Hypothalamus (tissue), 51 donors: ENCODE measurements around the gene USP24.

ENCODE experiments used
- DNase-seq, 51 donors: peaks; one replicate each; lab custom pipeline; 2025; lab: John Stamatoyannopoulos, UW

USP24 gene

GRCh38 chr1:55073187-55073916 lies 141.8 kb downstream of the USP24 start:
- no peak for DNase-seq

DNA sequence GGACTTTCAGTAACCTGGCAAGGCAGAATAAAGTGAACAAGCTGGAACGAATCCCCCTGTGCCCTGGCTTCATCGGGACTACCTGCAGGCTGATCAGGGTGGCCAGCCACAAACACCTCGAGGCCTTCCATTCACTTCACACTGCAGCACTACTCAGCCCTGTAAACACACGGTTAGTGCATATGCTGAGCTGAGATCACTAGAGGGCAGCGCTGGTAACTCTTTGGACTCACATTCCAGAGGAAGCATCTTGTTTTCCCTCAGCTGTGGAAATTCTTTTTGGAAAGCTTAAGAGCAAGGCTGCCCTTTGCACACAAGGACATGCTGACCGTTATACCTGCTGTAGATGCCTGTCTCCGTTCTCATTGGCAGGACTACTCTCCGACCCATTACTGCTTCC lies 143.7 kb downstream of the USP24 start:
- DNase-seq = peak in 5 of 51 donors; percentile 5 to 15 (median 11)

GRCh38 chr1:55070293-55071164 lies 144.6 kb downstream of the USP24 start:
- peak in 1 of 51 donors; percentile 15 for DNase-seq

DNA sequence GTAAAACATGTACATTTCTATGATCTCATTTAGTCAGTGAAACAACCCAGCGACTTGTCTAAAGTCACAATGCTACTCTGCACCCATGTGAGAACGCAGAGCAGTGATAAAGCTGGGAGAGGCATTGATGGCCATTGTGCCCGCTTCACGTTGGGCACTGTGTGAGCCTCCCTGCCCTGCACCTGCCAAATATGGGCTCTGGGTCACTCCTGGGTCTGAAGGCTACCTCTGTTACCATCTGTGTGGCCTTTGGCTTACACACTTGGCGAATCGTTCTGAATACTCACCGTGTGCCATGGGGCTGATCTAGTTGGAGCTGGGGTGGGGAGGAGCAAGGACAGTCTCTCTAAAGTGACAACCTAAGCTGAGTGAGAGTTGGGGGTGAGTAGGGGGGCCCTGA lies 145.9 kb downstream of the USP24 start:
- DNase-seq = no peak

DNA sequence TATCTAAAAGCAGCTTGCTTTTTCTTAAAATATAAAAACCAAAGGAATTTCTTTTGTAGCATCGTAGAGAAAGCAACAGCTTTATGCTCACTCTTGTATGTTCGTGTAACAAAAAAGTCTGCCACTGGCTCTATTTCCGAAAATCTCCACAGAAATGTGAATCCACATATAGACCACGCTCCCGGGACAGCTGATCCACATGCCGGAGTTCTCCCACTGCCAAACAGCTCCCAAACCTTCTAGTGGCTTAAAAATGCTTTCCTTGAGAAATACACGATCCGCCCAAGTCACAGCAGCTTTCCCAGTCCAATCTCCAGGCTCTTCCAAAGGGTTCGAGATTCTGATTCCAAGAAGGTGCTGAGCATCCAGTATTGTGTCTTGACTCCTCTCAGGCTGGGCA lies 146.5 kb downstream of the USP24 start:
- DNase-seq = no peak

- no peak for DNase-seq
Measured at GRCh38 chr1:55067914-55068313, 147.2 kb downstream of the USP24 start.

GRCh38 chr1:55067022-55067778 lies 148.0 kb downstream of the USP24 start:
- DNase-seq = peak in 49 of 51 donors; percentile 19 to 92 (median 70)

DNA sequence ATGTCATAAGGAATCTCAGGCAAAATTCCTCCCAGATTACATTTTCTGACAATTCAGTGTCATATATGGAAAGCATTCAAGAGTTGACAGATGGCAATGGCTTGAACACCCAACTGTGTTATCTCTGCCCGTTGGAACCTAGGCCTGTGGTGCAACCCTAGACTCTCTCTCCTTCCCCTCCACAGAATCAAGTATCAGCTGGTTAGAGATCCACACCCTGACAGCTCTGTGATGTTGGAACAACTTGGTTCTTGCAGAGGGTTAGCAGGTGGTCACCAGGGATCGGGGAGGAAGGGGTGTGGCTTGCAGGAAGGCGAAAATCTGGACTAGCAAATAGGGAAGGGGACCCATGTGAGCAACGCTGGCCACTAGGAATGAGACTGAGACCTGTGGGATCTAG lies 149.5 kb downstream of the USP24 start:
- no peak for DNase-seq

GRCh38 chr1:55064861-55065263 lies 150.3 kb downstream of the USP24 start:
- peak in 4 of 51 donors; percentile 13 to 26 (median 18) for DNase-seq

GRCh38 chr1:55064071-55064581 lies 151.0 kb downstream of the USP24 start:
- peak in 2 of 51 donors; percentile 11 to 12 for DNase-seq

- DNase-seq = no peak
Measured at GRCh38 chr1:55063577-55063942, 151.6 kb downstream of the USP24 start.

- no peak for DNase-seq
Measured at GRCh38 chr1:55062801-55063576, 152.2 kb downstream of the USP24 start.

DNA sequence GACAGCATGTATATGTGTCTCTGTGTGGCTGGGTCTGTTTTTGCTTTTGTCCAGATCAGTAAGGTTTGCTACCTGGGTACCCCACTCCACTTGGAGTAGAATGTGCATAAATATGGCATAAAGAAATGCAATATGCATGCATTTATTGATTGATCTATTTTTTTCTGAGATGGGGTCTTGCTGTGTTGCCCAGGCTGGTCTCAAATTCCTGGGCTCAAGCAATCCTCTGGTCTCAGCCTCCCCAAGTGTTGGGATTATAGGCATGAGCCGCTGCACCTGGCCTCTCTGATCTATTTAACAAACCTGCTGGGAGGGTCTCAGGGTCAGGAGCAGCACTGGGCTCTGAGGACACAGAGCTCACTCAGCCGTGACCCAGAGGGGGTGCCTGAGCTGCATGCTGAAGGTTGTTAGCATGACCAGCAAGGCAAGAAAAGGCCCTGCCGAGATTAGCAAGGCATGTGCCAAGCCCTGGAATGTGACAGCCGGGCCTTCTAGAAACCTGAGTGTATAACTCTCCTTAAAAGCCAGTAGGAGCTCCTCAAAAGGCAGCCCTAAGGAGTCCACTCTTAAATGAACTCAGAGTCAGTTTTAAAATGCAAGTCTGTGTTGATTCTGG lies 153.3 kb downstream of the USP24 start:
- no peak for DNase-seq

DNA sequence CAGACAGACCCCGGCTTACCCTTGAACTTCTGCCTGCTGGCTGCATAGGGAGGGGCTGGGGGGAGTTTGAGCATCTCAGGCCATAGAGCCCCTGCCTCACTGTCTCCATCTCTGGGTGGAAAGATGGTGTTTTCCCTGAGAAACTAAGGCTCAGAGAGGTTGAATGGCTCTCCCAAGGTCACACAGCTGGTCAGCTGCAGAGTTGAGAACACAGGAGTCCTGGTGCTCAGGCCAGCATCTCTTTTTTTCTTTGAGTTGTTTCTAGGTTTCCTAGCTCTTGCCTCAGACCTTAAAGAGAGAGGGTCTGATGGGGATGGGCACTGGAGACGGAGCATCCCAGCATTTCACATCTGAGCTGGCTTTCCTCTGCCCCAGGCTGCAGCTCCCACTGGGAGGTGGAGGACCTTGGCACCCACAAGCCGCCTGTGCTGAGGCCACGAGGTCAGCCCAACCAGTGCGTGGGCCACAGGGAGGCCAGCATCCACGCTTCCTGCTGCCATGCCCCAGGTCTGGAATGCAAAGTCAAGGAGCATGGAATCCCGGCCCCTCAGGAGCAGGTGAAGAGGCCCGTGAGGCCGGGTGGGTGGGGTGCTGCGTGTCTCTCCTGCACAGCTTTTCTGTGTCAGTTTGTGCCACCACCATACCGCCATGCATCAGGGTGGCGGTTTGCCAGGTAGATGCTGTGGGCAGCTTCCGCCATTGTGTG lies 154.0 kb downstream of the USP24 start:
- DNase-seq = no peak

DNA sequence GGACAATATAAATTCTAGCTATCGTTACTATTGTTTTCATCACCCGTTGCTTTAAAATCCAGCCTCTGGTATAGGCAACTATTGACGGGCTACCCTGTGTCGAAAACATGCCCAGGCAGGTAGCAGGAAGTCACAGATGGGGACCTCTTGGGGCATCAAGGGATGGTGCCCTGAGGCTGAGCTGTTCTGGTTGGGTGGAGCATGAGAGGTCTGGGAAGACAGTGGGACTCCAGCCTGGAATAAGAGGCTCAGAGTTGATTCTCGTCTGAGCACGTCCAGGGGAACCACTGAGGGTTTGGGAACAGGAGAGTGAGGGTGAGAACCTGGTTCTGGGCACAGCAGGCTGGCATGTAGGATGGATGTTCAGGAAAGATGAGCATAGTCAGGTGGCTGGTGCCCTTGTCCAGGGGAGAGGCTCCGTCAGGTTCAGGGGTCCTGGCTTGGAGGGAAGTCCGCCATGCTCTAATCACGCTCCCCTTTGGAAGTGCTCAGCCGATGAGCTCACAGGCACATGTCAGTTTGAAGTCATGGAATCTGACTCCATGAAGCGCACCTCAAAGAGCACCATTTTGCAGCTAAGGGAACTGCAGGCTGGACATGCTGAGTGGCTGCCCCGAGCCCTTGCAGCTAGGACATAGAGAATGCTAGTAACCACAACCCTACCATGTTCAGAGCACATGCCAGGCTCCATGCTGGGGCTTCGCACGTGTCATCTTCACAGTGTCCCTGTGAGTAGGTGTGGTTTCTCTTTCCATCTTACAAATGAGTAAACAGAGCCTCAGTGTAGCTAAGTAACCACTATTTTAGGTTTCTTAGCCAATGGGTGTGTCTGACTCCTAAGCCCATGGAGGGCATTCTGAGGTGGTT lies 154.8 kb downstream of the USP24 start:
- no peak for DNase-seq

GRCh38 chr1:55059302-55060132 lies 155.6 kb downstream of the USP24 start:
- DNase-seq = no peak

DNA sequence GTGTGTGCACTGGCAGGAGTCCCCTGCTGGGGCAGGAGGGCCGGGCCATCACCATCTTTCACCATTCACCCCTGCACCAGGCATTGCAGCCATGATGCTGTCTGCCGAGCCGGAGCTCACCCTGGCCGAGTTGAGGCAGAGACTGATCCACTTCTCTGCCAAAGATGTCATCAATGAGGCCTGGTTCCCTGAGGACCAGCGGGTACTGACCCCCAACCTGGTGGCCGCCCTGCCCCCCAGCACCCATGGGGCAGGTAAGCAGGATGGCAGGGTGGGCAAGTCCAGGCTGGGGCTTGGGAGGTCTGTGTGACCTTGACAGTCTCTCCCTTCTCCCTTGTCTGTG lies 157.2 kb downstream of the USP24 start:
- no peak for DNase-seq
